ENCODE measurements around the gene SHBG.

The SHBG gene

DNA sequence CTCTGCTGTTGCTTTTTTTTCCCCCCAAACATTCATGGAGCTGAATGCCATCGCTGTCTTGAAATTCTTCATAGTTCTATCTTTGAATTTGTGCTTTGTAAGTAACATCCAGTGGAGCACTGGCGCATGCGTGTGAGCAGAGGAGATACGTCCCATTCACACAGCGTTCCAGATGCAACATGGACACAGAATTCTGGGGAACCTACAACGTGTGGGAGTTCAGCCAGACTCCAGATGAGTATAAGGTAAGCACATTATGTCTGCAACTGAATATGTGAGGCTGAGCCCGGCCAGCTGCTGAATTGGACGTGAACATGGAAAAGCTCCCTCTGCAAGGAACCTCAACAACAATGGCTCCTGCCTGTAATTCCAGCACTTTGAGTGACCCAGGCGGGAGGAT, 16.5 kb downstream of the SHBG start:
- no peak for DNase-seq (ENCODE audit: low read depth in 3 of 3, low spot score in 1 of 3)

DNA sequence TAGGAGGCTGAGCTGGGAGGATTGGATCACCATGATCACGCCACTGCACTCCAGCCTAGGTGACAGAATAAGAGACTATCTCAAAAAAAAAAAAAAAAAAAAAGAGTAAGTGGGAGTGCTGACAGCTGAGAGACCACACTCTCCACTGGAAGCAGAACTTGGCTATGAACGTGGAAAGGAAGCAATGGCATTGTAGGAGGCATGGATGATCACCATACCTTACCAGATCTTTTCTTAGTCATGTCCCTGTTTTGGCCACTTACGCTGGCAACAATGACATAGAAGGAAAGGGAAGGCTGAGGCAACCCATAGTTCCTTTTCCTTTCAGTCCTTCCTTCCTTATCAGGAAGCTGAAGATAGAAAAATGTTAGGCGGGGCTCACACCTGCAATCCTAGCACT, 17.1 kb downstream of the SHBG start:
- no peak for DNase-seq (ENCODE audit: low read depth in 3 of 3, low spot score in 1 of 3)

DNA sequence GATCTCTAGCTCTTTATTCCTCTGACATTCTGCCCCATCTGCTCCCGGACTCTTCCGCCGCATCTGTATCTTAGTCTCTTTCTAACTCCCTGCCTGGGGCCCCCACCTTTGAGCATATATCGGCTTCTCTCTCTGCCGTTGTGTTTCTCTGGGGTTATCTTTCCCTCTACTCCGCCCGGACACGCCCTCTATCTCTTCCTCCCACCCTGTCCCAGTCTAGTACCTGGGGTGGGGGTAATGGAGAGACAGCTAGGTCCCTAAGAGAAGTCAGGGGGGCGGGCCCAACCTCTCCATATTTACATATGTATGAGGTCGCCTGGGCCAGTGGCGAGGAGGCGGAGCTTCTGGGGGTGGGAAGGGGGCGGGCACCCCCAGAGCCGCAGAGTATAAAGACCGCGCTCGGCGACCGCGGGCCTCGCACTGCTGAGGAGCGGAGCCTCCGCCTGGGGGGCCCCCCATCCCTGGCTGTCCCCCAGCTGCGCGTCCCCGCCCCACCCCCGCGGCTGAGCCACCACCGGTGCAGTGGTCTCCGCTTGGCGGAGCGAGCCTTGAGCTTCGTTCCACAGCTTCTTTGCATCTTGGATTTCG, 20.7 kb downstream of the SHBG start, which contains the start of gene ATP1B2:
ATP1B2 (plus strand) TSS at position 418 of the 588 bp plus-strand sequence. CDS start 593 bp downstream, outside the sequence.
- peak; percentile 40 to 45 (median 45) for DNase-seq (ENCODE audit: low read depth in 3 of 3, low spot score in 1 of 3)

DNA sequence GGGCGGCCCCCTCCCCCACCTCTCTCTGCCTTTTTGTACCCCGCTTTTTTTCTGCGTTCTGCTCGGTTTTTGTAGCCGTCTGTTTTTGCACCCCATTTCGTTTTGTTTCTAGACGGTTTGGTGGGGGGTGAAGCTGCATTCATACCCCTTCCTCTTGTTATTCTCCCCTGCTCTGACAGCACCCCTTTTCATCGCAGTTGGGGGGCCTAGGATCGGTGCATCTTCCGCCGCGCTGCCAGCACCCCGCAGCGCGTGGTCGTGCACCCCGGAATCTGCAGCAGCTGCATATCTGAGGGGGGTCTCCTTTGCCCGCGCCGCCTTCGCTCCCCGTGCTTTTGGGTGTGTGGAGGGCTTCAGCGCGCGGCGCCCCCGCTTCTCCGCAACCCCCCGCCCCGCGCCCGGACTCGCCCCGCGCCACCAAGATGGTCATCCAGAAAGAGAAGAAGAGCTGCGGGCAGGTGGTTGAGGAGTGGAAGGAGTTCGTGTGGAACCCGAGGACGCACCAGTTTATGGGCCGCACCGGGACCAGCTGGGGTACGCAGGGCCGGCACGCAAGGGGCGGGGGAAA, 21.2 kb downstream of the SHBG start:
- no peak for DNase-seq (ENCODE audit: low read depth in 3 of 3, low spot score in 1 of 3)

DNA sequence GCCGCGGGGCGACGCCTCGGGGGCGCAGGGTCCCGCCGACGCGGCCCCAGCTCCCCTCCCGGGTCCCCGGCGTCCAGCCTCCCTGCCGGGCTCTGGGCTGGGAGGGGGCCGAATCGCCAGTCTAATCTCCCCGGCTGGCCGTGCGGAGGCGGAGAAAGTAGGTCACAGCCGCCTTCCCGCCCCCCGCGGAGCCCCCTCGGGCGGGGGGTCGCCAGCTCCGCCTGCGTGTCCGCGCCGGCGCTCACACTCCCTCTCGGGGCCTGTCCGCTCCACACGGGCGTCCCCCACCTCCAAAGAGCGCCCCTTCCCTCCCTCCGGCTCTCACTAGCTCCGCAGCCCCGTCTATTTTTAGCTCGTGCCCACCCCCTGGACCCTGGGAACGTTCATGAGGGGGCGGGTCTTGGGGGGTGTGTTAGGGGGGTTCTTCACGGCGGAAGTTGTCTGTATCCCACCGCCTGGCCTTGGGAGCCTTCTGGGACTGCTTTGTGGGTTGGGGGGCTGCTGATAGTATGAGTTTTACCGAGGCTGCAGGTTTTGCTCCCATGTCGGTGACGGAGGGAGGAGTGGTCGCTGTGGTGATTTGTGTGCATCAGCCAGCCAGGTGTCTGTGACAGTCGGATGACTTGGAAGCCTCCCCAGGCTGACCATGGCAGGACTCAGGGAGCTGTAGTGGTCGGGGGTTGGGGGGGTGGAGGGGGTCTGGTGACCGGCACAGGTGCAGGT, 21.9 kb downstream of the SHBG start:
- DNase-seq (ENCODE audit: low read depth in 3 of 3, low spot score in 1 of 3), result no peak

DNA sequence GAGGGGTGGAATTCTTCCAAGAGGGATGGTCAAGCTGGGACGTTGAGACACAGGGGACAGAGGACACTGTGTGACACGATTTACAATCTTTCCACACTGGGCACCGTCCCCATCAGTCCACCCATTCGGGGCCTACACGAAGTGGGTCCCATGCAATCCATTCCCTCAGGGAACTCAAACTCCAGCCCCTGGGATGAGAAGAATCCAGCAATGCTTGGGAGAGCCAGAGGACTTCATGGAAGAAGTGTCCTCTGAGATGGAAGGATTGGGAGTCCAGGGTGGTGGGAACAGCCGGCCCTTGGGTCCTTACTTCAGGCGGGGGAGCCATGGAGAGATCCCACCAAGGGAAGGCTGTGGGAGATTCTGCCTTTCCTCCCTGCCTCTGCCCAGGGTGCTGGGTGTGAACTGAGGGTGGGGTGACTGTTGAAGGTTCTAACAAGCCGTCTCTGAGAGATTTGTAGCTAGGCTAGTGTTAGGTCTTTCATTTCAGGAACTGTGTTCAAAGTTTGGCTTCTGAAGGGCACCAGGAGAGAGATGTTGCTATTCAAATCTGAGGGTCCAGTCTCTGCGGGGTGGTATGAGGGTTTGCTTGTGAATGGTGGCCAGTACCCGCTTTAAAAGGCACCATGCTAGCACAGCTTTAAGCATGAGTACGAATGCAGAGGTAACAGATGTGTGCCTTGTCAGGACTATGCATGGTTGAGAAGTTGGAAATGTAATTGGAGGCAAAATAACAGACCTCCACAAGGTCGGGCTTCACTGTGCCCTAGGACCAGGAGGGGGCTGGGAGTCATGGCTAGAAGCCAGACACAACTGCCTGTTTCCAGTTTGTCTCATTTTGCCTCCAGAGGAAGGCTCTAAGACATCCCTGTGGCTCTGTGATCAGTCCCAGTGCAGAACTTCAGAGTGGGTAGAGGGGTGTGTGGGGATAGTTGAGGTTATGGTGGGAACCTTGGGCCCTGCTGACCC, 22.7 kb downstream of the SHBG start:
- no peak for DNase-seq (ENCODE audit: low read depth in 3 of 3, low spot score in 1 of 3)

DNA sequence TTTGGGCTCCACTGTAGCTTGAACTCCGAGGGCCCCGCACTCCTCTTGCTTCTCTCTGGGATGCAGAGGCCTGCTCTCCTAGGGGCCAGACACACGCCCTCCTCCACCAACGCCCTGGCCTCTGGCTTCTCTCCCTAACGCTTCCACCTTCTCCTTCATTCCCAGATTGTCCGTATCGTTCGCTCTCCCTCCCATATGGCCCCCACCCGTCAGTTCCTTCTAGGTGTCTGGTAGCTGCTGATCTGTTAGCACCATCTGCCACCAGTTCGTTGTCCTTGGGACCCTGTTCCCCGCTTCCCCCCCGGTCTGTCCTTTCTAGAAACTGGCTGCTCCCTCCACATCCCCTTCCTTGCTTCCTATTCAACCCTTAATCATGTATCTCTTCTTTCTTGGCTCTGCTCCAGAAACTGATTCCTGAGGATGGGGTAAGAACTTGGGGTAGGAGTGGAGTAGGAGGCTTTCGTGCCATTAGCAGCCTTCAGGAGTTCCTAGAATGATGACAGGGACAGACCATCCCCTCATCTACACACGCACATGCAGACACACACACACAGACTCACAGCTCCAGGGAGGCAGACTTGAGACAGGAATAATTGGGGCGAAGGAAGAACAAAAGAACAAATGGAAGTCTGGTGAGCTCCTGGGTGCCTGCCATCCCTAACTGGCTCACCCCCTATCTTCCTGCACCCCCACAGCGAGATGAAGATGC, 25.1 kb downstream of the SHBG start:
- DNase-seq (ENCODE audit: low read depth in 3 of 3, low spot score in 1 of 3), result no peak

DNA sequence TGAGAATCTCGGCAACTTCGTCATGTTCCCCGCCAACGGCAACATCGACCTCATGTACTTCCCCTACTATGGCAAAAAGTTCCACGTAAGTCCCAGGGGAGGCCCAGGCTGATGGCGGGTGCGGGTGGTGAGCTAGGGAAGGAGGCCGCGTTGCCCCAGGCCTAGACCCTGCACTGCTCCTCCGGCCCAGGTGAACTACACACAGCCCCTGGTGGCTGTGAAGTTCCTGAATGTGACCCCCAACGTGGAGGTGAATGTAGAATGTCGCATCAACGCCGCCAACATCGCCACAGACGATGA, 25.6 kb downstream of the SHBG start:
- no peak for DNase-seq (ENCODE audit: low read depth in 3 of 3, low spot score in 1 of 3)

DNA sequence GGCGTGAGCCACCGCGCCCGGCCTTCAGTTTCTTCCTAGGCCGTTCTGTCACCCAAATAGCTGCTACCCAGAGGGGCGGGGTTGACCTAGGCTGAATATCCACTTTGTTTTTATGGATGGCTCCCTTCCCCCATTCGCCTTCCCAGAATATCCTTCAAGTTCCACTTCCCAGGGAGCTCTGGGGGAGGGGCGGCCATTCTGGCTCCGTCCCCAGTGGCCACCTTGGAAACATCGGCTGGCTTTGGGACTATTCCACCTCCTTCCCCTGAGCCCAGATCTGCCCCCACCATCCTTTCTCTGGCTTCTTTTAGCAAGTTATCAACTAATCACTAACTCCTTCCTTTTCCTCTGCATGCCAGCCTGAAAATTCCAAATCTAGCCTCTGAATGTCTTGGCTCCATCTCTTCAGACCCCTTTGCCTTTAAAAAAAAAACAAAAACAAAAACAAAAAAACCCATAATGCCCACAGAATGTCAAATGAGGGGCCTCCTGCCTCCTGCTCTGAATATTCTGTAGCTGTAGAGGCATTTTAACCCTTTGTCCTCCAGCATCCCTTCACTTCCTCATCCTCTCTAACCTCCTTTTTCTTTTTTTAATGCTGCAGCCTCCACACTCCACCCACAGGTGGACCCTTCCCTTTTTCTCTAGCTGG, 27.1 kb downstream of the SHBG start:
- no peak for DNase-seq (ENCODE audit: low read depth in 3 of 3, low spot score in 1 of 3)

DNA sequence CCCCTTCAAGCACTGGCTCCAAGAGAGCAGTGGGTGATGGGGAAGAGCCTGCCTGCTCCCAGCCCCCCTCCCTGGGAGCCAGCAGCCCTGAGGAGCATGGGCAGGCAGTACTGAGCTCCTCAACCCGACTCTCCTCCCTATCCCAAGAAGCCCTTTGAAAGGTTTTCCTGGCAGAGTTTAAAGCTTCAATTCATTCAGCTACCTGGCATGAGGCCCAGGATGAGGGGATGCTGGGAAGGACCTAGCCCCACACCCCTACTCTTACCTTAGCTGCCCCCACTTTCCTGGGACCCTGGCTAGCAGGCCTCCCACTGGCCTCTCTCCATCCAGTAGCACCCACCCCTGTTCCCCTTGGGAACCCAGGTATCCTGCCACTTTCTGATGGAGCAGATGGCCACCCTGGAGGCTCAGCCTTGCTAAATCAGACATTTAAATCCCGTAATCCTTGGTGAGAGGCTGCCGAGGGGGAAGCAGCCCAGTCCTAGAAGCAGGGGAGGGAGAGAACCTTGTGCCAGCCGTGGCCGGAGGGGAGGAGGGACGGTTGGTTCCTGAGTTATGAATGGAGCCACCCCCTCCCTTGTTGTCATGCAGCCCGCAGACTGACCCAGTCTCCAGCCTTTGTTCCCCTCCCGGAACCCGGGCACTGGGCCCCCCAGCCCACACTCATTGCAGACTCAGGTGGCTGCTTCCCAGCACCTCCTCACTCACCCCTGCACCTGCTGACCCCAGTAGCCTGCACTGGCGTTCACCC, 37.9 kb downstream of the SHBG start:
- DNase-seq (ENCODE audit: low read depth in 3 of 3, low spot score in 1 of 3), result no peak

DNA sequence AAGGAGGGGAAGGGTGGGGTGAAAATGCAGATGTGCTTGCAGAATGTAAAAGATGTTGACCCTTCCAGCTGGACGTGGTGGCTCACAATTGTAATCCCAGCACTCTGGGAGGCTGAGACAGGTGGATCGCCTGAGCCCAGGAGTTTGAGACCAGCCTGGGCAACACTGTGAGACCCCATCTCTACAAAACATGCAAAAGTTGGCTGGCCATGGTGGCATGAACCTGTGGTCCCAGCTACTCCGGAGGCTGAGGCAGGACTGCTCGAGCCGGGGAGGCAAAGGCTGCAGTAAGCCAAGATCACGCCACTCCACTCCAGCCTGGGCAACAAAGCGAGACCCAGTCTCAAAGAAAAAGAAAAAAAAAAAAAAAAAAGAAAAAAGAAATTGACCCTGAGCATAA, 38.5 kb downstream of the SHBG start:
- DNase-seq (ENCODE audit: low read depth in 3 of 3, low spot score in 1 of 3), result no peak

DNA sequence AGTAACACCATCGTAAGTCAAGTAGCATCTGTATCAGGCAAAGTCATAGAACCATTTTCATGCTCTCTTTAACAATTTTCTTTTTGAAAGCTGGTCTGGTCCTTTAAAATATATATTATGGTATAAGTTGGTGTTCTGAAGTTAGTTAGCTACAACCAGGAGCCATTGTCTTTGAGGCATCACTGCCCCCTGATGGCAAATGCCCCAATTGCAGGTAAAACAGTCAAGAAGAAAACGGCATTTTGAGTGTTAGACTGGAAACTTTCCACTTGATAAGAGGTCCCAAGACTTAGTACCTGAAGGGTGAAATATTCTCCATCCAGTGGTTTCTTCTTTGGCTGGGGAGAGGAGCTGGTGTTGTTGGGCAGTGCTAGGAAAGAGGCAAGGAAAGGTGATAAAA, 43.3 kb downstream of the SHBG start:
- DNase-seq (ENCODE audit: low read depth in 3 of 3, low spot score in 1 of 3), result no peak

DNA sequence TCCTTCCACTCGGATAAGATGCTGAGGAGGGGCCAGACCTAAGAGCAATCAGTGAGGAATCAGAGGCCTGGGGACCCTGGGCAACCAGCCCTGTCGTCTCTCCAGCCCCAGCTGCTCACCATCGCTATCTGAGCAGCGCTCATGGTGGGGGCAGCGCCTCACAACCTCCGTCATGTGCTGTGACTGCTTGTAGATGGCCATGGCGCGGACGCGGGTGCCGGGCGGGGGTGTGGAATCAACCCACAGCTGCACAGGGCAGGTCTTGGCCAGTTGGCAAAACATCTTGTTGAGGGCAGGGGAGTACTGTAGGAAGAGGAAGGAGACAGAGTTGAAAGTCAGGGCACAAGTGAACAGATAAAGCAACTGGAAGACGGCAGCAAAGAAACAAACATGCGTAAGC, 45.0 kb downstream of the SHBG start:
- DNase-seq (ENCODE audit: low read depth in 3 of 3, low spot score in 1 of 3), result no peak

DNA sequence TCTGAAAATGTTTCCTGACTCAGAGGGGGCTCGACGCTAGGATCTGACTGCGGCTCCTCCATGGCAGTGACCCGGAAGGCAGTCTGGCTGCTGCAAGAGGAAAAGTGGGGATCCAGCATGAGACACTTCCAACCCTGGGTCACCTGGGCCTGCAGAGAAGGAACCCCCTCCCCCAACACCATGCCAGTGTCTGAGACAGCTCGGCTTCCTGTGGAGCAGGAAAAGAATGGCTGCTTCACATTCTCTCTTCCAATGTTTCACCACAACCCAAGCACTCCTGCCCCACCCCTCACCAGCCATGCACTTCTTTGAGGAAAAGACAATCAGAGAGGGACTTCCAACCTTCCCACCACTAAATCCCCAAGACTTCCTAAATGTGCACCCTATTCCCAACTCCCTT, 46.6 kb downstream of the SHBG start:
- no peak for DNase-seq (ENCODE audit: low read depth in 3 of 3, low spot score in 1 of 3)

DNA sequence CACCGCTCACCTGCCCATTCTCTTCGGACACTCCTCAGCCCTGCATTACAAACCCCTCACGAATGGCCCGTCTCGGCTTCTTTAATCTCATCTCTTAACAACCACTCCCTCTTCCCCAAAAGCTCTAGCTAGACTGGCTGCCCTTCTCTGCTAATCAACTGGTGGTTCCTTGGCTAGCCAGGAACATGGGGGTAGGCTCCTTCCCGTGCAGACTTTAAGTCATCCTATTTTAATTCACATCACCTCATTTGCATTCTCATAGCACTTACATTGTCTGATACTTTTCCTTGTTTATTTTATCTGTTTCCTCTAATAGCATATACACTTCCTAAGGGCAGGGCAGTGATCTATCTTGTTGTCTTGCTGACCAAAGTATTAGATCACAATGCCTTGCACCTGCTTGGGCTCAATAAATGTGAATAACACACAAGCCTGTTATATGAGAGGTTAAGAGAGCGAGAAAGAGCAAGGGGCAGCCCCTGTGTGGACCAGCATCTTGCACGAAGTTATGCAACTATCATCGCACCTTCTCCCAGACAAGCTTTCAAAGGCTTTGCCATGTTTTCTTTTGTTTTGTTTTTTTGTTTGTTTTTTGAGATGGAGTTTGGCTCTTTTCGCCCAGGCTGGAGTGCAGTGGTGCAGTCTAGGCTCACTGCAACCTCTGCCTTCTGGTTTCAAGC, 47.6 kb downstream of the SHBG start:
- no peak for DNase-seq (ENCODE audit: low read depth in 3 of 3, low spot score in 1 of 3)
